ENCODE measurements around the gene AFM. TPM values are rescaled to one million over a fixed set of nuclear protein-coding genes. Genes with fewer than 3 reads are reported as not detected.

Gene AFM
- total and polyA plus RNA-seq, 2 of the 13 experiments (the other 11 are each of a cell fraction or from before 2014, with no cell fraction given), result 0.13 to 1.8 TPM

GRCh38 chr4:73432169-73433000, 49.2 kb upstream of the AFM start (continued):
- TF ChIP-seq ZNF646 (CRISPR knock-in tag; IDR thresholded peaks at IDR 0.05), result no peak
- peak; percentile 75 for TF ChIP-seq SOX13 (IDR thresholded peaks at IDR 0.05)
- peak in 1 of 2 experiments; percentile 95; a peak in 2 of 4 replicates for TF ChIP-seq SOX13 (CRISPR knock-in tag; conservative IDR thresholded peaks at IDR 0.05 in 1 of 2, IDR thresholded peaks at IDR 0.05 in 1 of 2)
- TF ChIP-seq E2F2 (CRISPR knock-in tag; IDR thresholded peaks at IDR 0.05; ENCODE audit: borderline replicate concordance), result no peak
- TF ChIP-seq, protein P1, sequence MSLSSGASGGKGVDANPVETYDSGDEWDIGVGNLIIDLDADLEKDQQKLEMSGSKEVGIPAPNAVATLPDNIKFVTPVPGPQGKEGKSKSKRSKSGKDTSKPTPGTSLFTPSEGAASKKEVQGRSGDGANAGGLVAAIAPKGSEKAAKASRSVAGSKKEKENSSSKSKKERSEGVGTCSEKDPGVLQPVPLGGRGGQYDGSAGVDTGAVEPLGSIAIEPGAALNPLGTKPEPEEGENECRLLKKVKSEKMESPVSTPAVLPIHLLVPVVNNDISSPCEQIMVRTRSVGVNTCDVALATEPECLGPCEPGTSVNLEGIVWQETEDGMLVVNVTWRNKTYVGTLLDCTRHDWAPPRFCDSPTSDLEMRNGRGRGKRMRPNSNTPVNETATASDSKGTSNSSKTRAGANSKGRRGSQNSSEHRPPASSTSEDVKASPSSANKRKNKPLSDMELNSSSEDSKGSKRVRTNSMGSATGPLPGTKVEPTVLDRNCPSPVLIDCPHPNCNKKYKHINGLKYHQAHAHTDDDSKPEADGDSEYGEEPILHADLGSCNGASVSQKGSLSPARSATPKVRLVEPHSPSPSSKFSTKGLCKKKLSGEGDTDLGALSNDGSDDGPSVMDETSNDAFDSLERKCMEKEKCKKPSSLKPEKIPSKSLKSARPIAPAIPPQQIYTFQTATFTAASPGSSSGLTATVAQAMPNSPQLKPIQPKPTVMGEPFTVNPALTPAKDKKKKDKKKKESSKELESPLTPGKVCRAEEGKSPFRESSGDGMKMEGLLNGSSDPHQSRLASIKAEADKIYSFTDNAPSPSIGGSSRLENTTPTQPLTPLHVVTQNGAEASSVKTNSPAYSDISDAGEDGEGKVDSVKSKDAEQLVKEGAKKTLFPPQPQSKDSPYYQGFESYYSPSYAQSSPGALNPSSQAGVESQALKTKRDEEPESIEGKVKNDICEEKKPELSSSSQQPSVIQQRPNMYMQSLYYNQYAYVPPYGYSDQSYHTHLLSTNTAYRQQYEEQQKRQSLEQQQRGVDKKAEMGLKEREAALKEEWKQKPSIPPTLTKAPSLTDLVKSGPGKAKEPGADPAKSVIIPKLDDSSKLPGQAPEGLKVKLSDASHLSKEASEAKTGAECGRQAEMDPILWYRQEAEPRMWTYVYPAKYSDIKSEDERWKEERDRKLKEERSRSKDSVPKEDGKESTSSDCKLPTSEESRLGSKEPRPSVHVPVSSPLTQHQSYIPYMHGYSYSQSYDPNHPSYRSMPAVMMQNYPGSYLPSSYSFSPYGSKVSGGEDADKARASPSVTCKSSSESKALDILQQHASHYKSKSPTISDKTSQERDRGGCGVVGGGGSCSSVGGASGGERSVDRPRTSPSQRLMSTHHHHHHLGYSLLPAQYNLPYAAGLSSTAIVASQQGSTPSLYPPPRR (CRISPR knock-in tag; IDR thresholded peaks at IDR 0.05; ENCODE audit: borderline replicate concordance), result peak; percentile 59; the same call in 1 of the 2 replicates
- TF ChIP-seq ZNF335 (CRISPR knock-in tag; IDR thresholded peaks at IDR 0.05), result peak; percentile 75; the same call in 1 of the 2 replicates
- no peak for TF ChIP-seq ZNF766 (CRISPR knock-in tag; IDR thresholded peaks at IDR 0.05; ENCODE audit: borderline replicate concordance)
- TF ChIP-seq HNF1A (IDR thresholded peaks at IDR 0.05; ENCODE audit: low read depth), result peak; percentile 96
- TF ChIP-seq HNF1A (CRISPR knock-in tag; IDR thresholded peaks at IDR 0.05; ENCODE audit: borderline replicate concordance), result peak; percentile 95
- TF ChIP-seq ZNF547 (CRISPR knock-in tag; IDR thresholded peaks at IDR 0.05), result 0 out of 2 replicates have a peak, but pooled peaks have one; percentile 23
